PC-9 (cell line): ENCODE results near the gene TARM1.

Experiments
- CTCF ChIP-seq: fragments of 200-600 bp; sonication (generic); conservative IDR thresholded peaks from 2 replicates; pipeline ENCODE4 v1.6.1; 2017; ENCODE audit warnings: mixed run types, antibody characterized with exemption, mild to moderate bottlenecking, moderate library complexity
- EZH2 ChIP-seq: fragments of 200-600 bp; sonication (generic); IDR thresholded peaks from 2 replicates; pipeline ENCODE4 v1.8.0; 2017; ENCODE audit warnings: antibody characterized with exemption, low read depth

GRCh38 chr19:54127688-54128440, 46.7 kb upstream of the TARM1 start:
- TF ChIP-seq CTCF (no peak), EZH2 (no peak)
